Measurements from ENCODE around the gene IL11RA.

- no peak for TF ChIP-seq FOXM1 (IDR thresholded peaks at IDR 0.05; ENCODE audit: low read depth, low read length)
- no peak for TF ChIP-seq CREM (IDR thresholded peaks at IDR 0.05; ENCODE audit: low read depth)
- no peak for TF ChIP-seq NR2C2 (IDR thresholded peaks at IDR 0.05; ENCODE audit: borderline replicate concordance, control insufficient read depth, insufficient read length, low read depth)
- TF ChIP-seq RAD21 (IDR thresholded peaks at IDR 0.05; ENCODE audit: insufficient read depth, low read depth, low read length): no peak
- no peak for TF ChIP-seq USF1 (IDR thresholded peaks at IDR 0.05; ENCODE audit: borderline replicate concordance, extremely low read length, insufficient read depth, low read depth, low read length)
- no peak for TF ChIP-seq E4F1 (IDR thresholded peaks at IDR 0.05; ENCODE audit: borderline replicate concordance, partially characterized antibody)
- no peak for TF ChIP-seq HCFC1 (IDR thresholded peaks at IDR 0.05; ENCODE audit: low read length)
These were observed 39.3 kb downstream of the IL11RA start, which contains the start of gene CCL19 for GRCh38 chr9:34690983-34691935.
